ENCODE data around the gene SLC25A47.
"Not testable (repeated sequence)": the region's sequence is repeated elsewhere in the genome, so short reads cannot be mapped to it uniquely, and the experiment has no call there.

GRCh38 chr14:100344657-100345056, 21.5 kb downstream of the SLC25A47 start:
- not testable (repeated sequence) for TF ChIP-seq CTCF, POLR2A, EP300 (IDR thresholded peaks at IDR 0.05)

Measured in sigmoid colon (tissue), 4 donors.